H1 (cell line): ENCODE measurements around the gene INHA. TPM values are rescaled to one million over a fixed set of nuclear protein-coding genes. Genes with fewer than 3 reads are reported as not detected.

Experiments used
- CTCF ChIA-PET: fragments of 300-600 bp; sonication (Branson Sonifier 250); formaldehyde crosslinking; loops from one replicate; lab custom pipeline; 2021; ENCODE audit not compliant: partially characterized antibody; lab: Charles Lee
- POLR2A ChIA-PET: fragments of 300-600 bp; sonication (Branson Sonifier 250); formaldehyde crosslinking; loops from one replicate; lab custom pipeline; 2021; ENCODE audit warnings: inconsistent platforms; ENCODE audit not compliant: partially characterized antibody; lab: Charles Lee
- DNase-seq, 2 experiments: peaks; one replicate each; pipeline versions ENCODE4 v3.0.0 to v3.0.0-alpha.2; 2010 to 2022; ENCODE audit warnings: low spot score in 2 of 2, low read depth in 1 of 2, mixed read lengths in 1 of 2
- FAIRE-seq: peaks from 2 replicates; lab custom pipeline; 2011; peaks lifted over from hg19 to GRCh38; lab: Jason Lieb, UNC
- H2AFZ ChIP-seq: 2 replicates; pipeline ENCODE4 v1.8.1; 2012; ENCODE audit warnings: low read length, inconsistent platforms
- H2AK5ac ChIP-seq: 2 replicates; pipeline ENCODE4 v1.6.1; 2013; ENCODE audit warnings: low read depth, low read length
- H2BK120ac ChIP-seq: replicated peaks from 2 replicates; pipeline ENCODE3; 2013; ENCODE audit warnings: low read depth, low read length, inconsistent platforms
- H2BK12ac ChIP-seq: 2 replicates; pipeline ENCODE4 v1.6.1; 2013; ENCODE audit warnings: low read depth, low read length
- H2BK15ac ChIP-seq: 2 replicates; pipeline ENCODE4 v1.6.1; 2013; ENCODE audit warnings: low read length
- H2BK20ac ChIP-seq: 2 replicates; pipeline ENCODE4 v1.6.1; 2013; ENCODE audit warnings: low read length
- H2BK5ac ChIP-seq: 2 replicates; pipeline ENCODE4 v1.6.1; 2013; ENCODE audit warnings: low read depth, low read length
- H3K14ac ChIP-seq: 2 replicates; pipeline ENCODE4 v1.6.1; 2013; ENCODE audit warnings: inconsistent platforms; ENCODE audit not compliant: insufficient read length
- H3K18ac ChIP-seq: 2 replicates; pipeline ENCODE4 v1.6.1; 2013; ENCODE audit warnings: low read length; ENCODE audit errors: extremely low read depth
- H3K23ac ChIP-seq: 2 replicates; pipeline ENCODE4 v1.6.1; 2013; ENCODE audit warnings: inconsistent platforms; ENCODE audit not compliant: insufficient read length
- H3K23me2 ChIP-seq: 2 replicates; pipeline ENCODE4 v1.6.1; 2013; ENCODE audit warnings: low read depth, low read length
- H3K27ac ChIP-seq: 2 replicates; pipeline ENCODE4 v1.6.1; 2011; ENCODE audit warnings: low read depth, low read length, inconsistent platforms
- H3K27me3 ChIP-seq, 4 experiments: replicated peaks in 1 of 4; 1 replicate in 1 of 4; 2 replicates in 3 of 4; pipeline versions ENCODE4 v1.6.1 to v1.8.1; 2011 to 2013; ENCODE audit warnings: low read length in 3 of 4, mild to moderate bottlenecking in 3 of 4, inconsistent platforms in 2 of 4, mixed read lengths in 2 of 4, moderate library complexity in 1 of 4; ENCODE audit not compliant: control insufficient read depth in 3 of 4, insufficient read depth in 3 of 4; ENCODE audit errors: extremely low read depth in 1 of 4
- H3K36me3 ChIP-seq, 4 experiments: 2 replicates each; pipeline versions ENCODE4 v1.6.1 to v1.8.1; 2011 to 2013; ENCODE audit warnings: mild to moderate bottlenecking in 4 of 4, low read length in 3 of 4, moderate library complexity in 2 of 4, control low read depth in 1 of 4, inconsistent platforms in 1 of 4; ENCODE audit not compliant: insufficient read depth in 4 of 4, control insufficient read depth in 2 of 4
- H3K4ac ChIP-seq: replicated peaks from 2 replicates; pipeline ENCODE3; 2013; ENCODE audit warnings: low read length, low read depth, mixed read lengths, inconsistent platforms; ENCODE audit not compliant: insufficient read length
- H3K4me1 ChIP-seq, 4 experiments: replicated peaks in 1 of 4; 1 replicate in 1 of 4; 2 replicates in 3 of 4; pipeline versions ENCODE4 v1.6.1 to v1.8.1; 2011 to 2013; ENCODE audit warnings: low read length in 3 of 4, inconsistent platforms in 2 of 4, mixed read lengths in 1 of 4; ENCODE audit not compliant: insufficient read depth in 4 of 4, control insufficient read depth in 3 of 4
- H3K4me2 ChIP-seq, 2 experiments: 2 replicates each; pipeline versions ENCODE4 v1.6.1 to v1.8.1; 2011 to 2013; ENCODE audit warnings: low read depth in 2 of 2, low read length in 2 of 2, control low read depth in 1 of 2, inconsistent platforms in 1 of 2, mild to moderate bottlenecking in 1 of 2; ENCODE audit not compliant: insufficient read depth in 1 of 2
- H3K4me3 ChIP-seq, 4 experiments: fragments of 200-600, 300-600 bp in 1 of 4; sonication (generic), shearing (Covaris generic), sonication (Bioruptor Twin) in 1 of 4; 2 replicates each; pipeline versions ENCODE4 v1.5.1 to v1.8.1; 2011 to 2016; ENCODE audit warnings: low read length in 4 of 4, low read depth in 3 of 4, control low read depth in 2 of 4, inconsistent platforms in 2 of 4, mild to moderate bottlenecking in 2 of 4, mixed read lengths in 1 of 4, moderate library complexity in 1 of 4; ENCODE audit not compliant: insufficient read depth in 2 of 4; ENCODE audit errors: extremely low read depth in 1 of 4
- H3K56ac ChIP-seq: replicated peaks from 2 replicates; pipeline ENCODE3; 2013; ENCODE audit warnings: low read depth, mild to moderate bottlenecking, mixed read lengths, low read length, inconsistent platforms; ENCODE audit not compliant: insufficient read length
- H3K79me1 ChIP-seq: 2 replicates; pipeline ENCODE4 v1.6.1; 2013; ENCODE audit warnings: low read depth, low read length, control low read depth
- H3K79me2 ChIP-seq, 2 experiments: 2 replicates each; pipeline versions ENCODE4 v1.6.1 to v1.8.1; 2012 to 2013; ENCODE audit warnings: low read length in 2 of 2, mild to moderate bottlenecking in 2 of 2, inconsistent platforms in 1 of 2; ENCODE audit not compliant: insufficient read depth in 2 of 2, control insufficient read depth in 1 of 2
- H3K9ac ChIP-seq, 4 experiments: replicated peaks in 1 of 4; 1 replicate in 1 of 4; 2 replicates in 3 of 4; pipeline versions ENCODE4 v1.6.1 to v1.8.1; 2011 to 2013; ENCODE audit warnings: low read depth in 3 of 4, low read length in 3 of 4, control low read depth in 2 of 4, mild to moderate bottlenecking in 2 of 4, moderate library complexity in 2 of 4, inconsistent platforms in 1 of 4; ENCODE audit errors: extremely low read depth in 1 of 4
- H3K9me3 ChIP-seq, 2 experiments: 2 replicates each; pipeline versions ENCODE4 v1.6.1 to v1.8.1; 2012 to 2013; ENCODE audit warnings: mild to moderate bottlenecking in 2 of 2, moderate library complexity in 2 of 2, control low read depth in 1 of 2, inconsistent platforms in 1 of 2, low read depth in 1 of 2, low read length in 1 of 2, mixed read lengths in 1 of 2; ENCODE audit not compliant: insufficient read depth in 2 of 2
- H4K20me1 ChIP-seq, 2 experiments: replicated peaks in 1 of 2; 2 replicates each; pipeline versions ENCODE3 to v1.8.1; 2011 to 2013; ENCODE audit warnings: inconsistent platforms in 2 of 2, low read length in 2 of 2, mild to moderate bottlenecking in 1 of 2; ENCODE audit not compliant: insufficient read depth in 2 of 2, control insufficient read depth in 1 of 2
- H4K5ac ChIP-seq: 2 replicates; pipeline ENCODE4 v1.6.1; 2013; ENCODE audit warnings: low read length, low read depth, mixed read lengths, inconsistent platforms; ENCODE audit not compliant: insufficient read length
- H4K8ac ChIP-seq: 2 replicates; pipeline ENCODE4 v1.8.0; 2013; ENCODE audit warnings: mild to moderate bottlenecking, moderate library complexity, low read length, inconsistent platforms; ENCODE audit not compliant: insufficient read depth; ENCODE audit errors: extremely low read depth
- H4K91ac ChIP-seq: replicated peaks from 2 replicates; pipeline ENCODE3; 2013; ENCODE audit warnings: low read length, mixed read lengths, inconsistent platforms; ENCODE audit not compliant: insufficient read length
- BACH1 ChIP-seq: IDR thresholded peaks from 2 replicates; pipeline ENCODE4 v1.6.1; 2012; ENCODE audit warnings: low read length, improper control_type of control experiment
- GTF2F1 ChIP-seq: IDR thresholded peaks from 2 replicates; pipeline ENCODE4 v1.6.1; 2012; ENCODE audit warnings: low read depth, low read length, improper control_type of control experiment, borderline replicate concordance
- MAFK ChIP-seq: IDR thresholded peaks from 2 replicates; pipeline ENCODE4 v1.6.1; 2012; ENCODE audit warnings: low read depth, mild to moderate bottlenecking, improper control_type of control experiment, low read length
- WGBS, 2 experiments: shearing (Covaris generic) in 1 of 2; methylation state at CpG; one replicate each; pipeline versions ENCODE4 v1.1.6 to v1.1.7; 2013 to 2015; ENCODE audit warnings: low lambda C conversion rate in 2 of 2, mixed read lengths in 2 of 2, inconsistent platforms in 1 of 2, low coverage in 1 of 2, missing lambda C conversion rate in 1 of 2; ENCODE audit not compliant: insufficient replicate concordance in 2 of 2, insufficient coverage in 1 of 2, insufficient read length in 1 of 2; ENCODE audit errors: extremely low coverage in 1 of 2, missing lambda C conversion rate in 1 of 2; 5-methylcytosine and 5-hydroxymethylcytosine counted together
- polyA plus RNA-seq, 7 experiments: library from polyadenylated mRNA; depleted of rRNA in 3 of 7; stranded (reverse) in 5 of 7; unstranded in 2 of 7; fragments of >200 nt in 5 of 7; fragments of 200-250 nt in 2 of 7; gene quantifications; 1 replicate in 5 of 7; 2 replicates in 1 of 7; 4 replicates in 1 of 7; pipeline versions ENCODE4 v1.2.1 to v1.2.3, GENCODE V29; 2011 to 2013; ENCODE audit warnings: missing spikeins in 2 of 7, mixed read lengths in 2 of 7
- total RNA-seq: library from RNA; stranded (reverse); fragmentation: NEBNext Ultra II Directional; extraction: Animal tissue kit (Norgen Biotek cat#: 25700); gene quantifications from 2 replicates; pipeline ENCODE4 v1.2.1, GENCODE V29; 2021

The INHA gene
- total and polyA plus RNA-seq, 2 of the 8 experiments (the other 6 are each of a cell fraction or from before 2014, with no cell fraction given), result 0.65 to 2.7 TPM

DNA sequence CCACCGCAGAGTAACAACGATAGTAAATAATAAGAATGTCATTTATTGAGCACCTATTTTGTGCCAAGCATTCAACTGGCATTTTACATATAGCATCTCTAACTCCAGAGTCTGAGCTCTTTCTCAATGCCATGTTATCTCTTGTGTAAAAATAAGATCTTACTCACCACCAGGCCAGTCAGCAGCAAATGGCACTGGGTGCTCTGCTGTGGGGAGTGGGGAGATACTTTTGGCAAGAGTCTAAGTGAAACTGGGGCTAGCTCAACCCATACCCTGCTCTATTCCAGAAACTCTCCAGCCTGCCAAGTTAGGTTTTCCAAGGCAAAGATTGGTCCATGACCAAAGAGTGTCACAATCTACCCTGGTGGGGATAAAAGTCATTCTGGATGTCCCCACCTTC lies 50.4 kb downstream of the INHA start:
- Histone ChIP-seq H3K4me3 (no peak overlapping the region), H3K79me1 (no peaks in the 10 kb centered on the region), H3K14ac (no peak overlapping the region), H3K4ac (no peak overlapping the region), H3K36me3 (no peaks in the 10 kb centered on the region), H3K4me1 (peaks cover 0 to 6% (median 5%) of the 10 kb centered on the region in 4 experiments; a peak in 4 of 7 replicates), H2BK5ac (no peak overlapping the region), H4K8ac (no peak overlapping the region)
- 94% methylated on average over 2 of the region's 2 CpGs; no CpG with 5 or more reads in 1 of the 2 experiments for WGBS, 2 experiments
- POLR2A ChIA-PET, result no interaction called here
- CTCF ChIA-PET, result interaction anchor here (1.0 to 18.7 kb wide), 4 partner anchors 13 to 147 kb away, joined by 3 to 356 read pairs (median 8); partner anchors contain the start of gene SLC4A3
- TF ChIP-seq GTF2F1 (no peak), BACH1 (no peak), MAFK (no peak)
- TF ChIP-seq, all 59 proteins: peak for 0
- Histone ChIP-seq H3K9me3 (no peaks in the 10 kb centered on the region), H2BK120ac (no peak overlapping the region), H3K9ac (no peak overlapping the region), H3K56ac (no peak overlapping the region), H3K27ac (no peak overlapping the region), H4K91ac (no peak overlapping the region), H2BK20ac (no peak overlapping the region), H2AFZ (no peak overlapping the region), H3K18ac (no peak overlapping the region), H3K79me2 (no peaks in the 10 kb centered on the region), H2BK12ac (no peak overlapping the region), H2BK15ac (no peak overlapping the region), H4K20me1 (no peaks in the 10 kb centered on the region), H3K27me3 (peaks cover 0 to 8% (median 5%) of the 10 kb centered on the region in 4 experiments; a peak in 5 of 7 replicates), H2AK5ac (no peak overlapping the region), H3K23ac (no peak overlapping the region), H3K23me2 (peaks cover 3% of the 10 kb centered on the region; the same call in 1 of the 2 replicates), H4K5ac (no peak overlapping the region), H3K4me2 (no peak overlapping the region)
- FAIRE-seq, result no peak
- no peak for DNase-seq
